RCC 7860 (cell line): Measurements from ENCODE around the gene SLC2A11.
A peak's percentile ranks its signal among the peaks of the same experiment; 100 is the strongest.

Source experiments
- DNase-seq: peaks from one replicate; pipeline ENCODE4 v3.0.0-alpha.2; 2015; ENCODE audit warnings: low spot score
- FAIRE-seq: peaks from 2 replicates; lab custom pipeline; 2012; peaks lifted over from hg19 to GRCh38; lab: Jason Lieb, UNC

The SLC2A11 gene, protein sequence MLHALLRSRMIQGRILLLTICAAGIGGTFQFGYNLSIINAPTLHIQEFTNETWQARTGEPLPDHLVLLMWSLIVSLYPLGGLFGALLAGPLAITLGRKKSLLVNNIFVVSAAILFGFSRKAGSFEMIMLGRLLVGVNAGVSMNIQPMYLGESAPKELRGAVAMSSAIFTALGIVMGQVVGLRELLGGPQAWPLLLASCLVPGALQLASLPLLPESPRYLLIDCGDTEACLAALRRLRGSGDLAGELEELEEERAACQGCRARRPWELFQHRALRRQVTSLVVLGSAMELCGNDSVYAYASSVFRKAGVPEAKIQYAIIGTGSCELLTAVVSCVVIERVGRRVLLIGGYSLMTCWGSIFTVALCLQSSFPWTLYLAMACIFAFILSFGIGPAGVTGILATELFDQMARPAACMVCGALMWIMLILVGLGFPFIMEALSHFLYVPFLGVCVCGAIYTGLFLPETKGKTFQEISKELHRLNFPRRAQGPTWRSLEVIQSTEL

DNA sequence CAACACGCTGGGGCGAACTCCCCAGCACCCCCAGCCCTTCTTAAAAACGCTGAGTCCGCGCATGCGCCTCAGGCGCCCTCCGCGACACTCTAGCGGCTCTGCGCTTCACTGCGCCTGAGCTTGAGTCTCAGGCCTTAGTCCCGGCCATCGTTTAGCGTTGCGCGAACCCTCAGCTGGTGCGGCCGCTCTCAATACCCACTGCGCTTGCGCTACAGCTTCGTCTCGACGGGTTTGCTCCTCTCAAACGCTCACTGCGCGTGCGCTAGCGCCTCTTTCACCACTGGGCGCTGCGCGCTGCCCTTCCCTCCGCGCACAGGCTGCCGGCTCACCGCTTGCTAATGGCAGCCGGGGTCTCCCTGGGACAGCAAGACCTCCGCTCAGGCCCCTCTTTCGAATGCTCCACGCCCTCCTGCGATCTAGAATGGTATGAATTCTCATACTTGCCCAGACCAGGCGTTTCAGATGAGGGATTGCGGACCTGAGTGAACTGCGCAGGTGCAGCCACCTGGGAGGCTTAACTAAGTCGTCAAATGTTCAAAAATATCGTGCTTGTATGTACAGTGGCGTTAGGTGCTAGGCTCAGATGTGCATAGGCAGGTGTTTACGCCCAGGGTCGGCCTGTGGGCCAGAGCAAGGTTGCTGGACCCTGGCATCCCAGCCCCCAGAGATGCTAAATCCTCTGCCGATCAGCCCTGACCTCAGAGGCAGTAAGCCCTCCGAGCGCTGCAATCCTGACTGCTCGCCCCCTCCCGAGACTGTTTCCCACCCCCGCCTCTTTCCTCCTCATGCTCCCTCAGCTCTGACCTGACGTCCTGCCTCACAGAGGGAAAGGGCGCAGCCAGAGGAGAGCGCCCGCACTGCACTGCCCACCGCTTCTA lies at the start of gene SLC2A11:
Gene SLC2A11 (plus strand): TSS at position 270 of the 878 bp plus-strand sequence. CDS start 125 bp downstream, at position 395.
- DNase-seq (peak; percentile 95), FAIRE-seq (peak; percentile 40)

DNA sequence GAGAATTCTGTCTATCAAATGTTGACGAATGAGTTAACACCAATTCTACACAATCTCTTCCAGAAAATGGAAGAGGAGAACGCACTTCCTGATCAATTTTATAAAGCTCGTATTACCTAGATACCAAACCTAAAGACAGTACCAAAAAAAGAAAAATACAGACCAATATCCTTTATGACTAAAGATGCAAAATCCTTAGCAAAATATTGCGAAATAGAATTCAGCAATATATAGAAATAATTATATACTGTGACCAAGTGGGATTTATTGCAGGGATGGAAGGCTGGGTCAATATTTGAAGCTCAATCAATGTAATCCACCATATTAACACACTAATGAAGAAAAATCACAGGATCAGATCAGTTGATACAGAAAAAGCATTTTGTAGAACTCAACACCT lies 45.3 kb upstream of the SLC2A11 start:
- no peak for FAIRE-seq

DNA sequence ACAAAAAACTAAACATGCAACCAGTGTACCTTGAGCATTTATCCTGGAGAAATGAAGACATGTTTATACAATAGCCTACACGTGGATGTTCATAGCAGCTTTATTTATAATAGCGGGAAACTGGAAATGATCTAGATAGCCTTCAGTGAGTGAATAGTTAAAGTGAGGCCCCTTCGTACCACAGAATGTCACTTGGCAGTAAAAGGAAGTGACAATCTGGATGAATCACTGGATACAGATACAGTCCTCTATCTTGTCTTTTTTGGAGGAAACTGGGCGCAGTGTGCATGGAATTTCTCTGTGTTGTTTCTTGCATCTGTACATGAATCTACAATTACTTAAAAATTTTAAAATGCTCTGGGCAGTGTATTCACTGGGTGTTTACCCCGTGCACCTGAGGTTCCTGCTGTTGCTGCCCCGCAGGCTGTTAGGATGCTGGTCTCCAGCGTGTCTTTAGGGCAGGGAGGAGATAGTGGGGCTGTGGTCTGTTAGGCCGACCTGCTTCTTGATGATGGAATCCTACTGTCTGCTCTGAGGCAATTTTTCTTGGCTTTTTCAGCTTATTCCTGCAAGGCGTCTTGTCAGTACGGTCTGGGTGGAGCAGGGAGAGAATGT lies 42.0 kb upstream of the SLC2A11 start:
- no peak for DNase-seq
- no peak for FAIRE-seq

More for the DNA sequence above, 45.3 kb upstream of the SLC2A11 start:
- DNase-seq: no peak

DNA sequence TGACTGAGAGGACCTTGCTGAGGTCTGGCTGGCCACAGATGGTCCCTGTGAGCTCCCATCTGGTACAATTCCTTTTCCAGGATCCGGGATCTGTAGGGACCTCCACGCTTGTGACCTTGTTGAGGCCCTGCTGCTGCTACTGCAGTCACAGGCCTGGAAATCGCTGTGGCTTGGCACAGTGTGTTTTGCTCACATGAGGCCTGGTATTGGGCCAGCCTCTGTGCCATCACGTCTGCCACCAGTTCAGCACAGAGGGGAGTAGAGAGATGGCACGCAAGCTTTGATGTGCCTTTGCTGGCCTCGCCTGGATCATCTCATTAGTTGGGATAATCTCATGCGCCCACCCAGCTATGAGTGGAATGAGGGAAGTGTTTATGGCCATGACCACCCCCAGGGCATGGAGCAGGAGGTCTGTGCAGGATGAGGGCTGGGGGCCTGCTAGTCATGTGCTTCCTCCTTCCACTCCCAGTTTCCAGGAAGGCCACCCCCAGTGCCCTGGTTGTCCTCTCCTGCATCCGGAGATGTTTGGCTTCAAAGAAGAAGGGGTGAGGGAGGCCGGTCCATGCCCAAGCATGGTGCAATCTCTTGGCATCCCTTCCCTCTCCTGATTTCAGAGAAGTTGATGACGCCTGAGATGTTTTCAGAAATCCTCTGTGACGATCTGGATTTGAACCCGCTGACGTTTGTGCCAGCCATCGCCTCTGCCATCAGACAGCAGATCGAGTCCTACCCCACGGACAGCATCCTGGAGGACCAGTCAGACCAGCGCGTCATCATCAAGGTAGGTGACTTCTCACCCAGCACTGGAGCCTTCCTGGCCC lies 41.3 kb upstream of the SLC2A11 start:
- DNase-seq (no peak), FAIRE-seq (no peak)

DNA sequence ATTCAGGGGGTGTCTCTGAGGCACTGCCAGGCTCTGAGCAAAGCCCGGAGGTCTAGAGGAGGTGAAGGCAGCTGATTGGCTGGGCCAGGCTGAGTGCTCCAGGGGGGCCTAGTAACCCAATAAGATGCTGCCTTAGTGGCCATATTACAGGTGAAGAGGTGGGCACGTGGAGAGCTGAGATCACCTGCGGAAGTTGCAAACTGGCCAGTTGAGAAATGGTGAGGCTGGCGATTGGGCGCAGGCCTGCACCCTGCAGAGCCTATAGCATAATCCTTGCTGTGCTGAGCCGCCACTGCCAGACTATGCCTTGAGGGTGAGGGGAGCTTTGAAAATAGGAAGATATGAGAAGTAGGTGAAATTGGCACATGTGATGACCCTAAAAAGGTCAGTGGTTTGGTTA lies 40.5 kb upstream of the SLC2A11 start:
- FAIRE-seq: no peak
- DNase-seq: no peak

DNA sequence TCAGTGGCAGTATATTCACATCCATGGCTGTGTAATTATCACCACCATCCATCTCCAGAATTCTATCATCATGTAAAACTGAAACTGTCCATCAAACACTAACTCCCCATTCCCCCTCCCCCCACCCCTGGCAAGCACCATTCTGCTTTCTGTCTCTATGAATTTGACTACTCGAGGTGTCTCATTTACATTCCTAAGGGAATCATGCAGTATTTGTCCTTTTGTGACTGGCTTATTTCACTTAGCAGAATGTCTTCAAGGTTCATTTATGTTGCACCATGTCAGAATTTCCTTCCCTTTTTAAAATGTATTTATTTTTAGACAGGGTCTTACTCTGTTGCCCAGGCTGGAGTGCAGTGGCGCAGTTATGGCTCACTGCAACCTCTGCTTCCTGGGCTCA lies 39.1 kb upstream of the SLC2A11 start:
- no peak for DNase-seq
- FAIRE-seq: no peak

DNA sequence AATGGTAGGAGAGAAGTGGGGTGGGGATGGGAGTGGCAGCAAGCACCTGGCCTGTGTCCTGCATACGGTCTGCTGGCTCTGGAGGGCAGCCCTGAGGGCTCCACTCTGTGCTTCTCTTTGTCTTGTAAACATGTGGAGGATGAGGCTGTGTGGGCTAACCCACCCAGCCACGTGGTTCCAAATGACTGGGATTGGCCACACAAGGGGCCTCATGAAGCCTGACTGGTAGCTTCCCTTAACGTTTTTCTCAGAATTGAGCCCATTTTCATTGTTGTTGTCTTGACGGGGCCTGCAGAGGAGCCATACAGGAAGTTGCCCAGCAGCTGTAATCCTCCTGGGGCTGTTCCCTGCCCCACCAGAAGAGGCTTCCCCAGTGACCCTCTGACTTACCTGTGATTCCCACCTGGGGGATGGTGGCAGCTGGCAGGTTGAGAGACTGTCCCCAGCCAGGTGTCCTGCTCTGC lies 36.9 kb upstream of the SLC2A11 start:
- FAIRE-seq (no peak), DNase-seq (no peak)

DNA sequence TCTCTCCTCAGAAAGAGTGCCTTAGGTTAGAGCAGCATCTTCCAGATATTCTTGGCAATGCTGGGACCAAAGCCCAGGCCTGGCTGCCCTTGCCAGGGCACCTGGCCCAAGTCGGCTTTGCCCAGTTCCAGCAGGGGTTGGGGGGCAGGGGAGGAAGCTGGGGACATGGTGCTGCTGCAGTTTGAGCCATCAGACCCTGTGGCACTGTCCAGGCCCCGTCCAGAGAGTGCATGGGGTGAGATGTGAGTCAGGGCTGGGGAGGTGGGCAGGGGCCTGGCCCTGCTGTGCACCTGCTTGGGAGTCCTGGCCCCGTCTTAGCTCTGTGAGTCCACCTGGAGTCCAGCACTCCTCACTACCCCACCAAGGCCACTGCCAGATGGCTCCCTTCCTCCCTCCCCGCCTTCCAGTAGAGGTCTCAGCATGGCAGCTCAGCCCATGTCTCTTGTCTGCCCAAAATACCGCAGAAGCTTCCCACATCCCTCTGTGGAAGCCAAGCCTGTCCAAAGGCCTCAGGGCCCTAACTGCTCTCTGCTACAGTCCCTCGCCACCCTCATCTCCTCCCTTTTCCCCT lies 35.5 kb upstream of the SLC2A11 start:
- FAIRE-seq: no peak
- DNase-seq: no peak

DNA sequence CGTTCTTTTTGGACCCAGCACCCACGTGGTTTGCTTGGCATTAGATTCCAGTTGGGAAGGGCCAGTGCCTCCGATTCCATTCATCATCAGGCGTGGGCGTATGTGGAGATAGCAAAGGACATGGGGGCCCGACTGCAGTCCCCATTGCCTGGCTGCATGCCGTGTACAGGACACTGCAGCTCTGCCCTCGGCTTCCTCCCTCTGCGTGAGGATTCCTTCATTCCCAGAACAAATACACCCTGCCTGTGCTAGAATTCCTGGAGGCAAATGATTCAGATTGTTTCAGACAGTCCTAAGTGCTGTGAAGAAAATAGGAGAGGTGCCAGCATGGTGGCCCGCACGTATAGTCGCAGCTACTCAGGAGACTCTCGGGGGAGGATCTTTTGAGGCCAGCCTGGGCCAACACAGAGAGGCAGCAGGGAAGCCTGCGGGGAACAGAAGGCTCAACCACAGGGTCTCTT lies 34.3 kb upstream of the SLC2A11 start:
- DNase-seq (no peak), FAIRE-seq (no peak)

DNA sequence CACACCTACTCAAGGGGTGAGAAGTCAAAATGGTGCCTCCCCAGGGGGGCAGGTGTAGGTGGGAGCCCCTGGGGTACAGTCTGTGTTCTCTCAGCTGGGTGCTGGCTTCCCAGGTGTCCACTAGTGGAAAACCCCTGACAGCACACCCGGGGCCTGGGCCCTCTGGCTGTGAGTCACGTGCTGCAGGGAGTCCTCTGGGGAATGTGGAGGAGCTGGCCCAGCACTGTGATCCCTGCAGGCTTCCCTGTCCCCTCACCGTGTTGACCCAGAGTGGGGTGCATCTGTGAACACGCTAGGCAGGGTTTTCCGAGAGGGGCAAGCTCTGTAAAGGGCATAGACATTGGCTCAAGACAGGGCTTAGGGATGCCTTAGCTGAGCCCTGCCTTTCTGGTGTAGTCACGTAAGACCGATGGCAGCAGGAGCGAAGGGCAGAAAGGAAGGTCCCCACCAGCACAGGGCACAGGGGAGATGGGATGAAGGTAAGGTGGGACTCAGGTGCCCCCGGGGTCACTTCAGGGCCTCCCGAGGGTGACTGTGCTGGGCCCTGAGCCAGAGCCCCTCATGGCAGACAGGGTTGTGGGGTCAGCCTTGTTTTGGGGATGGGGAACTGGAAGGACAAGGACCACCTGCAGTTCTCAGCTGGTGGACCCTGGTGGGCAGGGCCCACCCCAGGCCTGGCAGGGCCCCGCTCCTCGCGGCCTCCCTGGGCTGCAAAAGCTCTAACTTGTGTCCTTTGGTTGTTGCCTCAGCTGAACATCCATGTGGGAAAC lies 33.0 kb upstream of the SLC2A11 start:
- no peak for FAIRE-seq

DNA sequence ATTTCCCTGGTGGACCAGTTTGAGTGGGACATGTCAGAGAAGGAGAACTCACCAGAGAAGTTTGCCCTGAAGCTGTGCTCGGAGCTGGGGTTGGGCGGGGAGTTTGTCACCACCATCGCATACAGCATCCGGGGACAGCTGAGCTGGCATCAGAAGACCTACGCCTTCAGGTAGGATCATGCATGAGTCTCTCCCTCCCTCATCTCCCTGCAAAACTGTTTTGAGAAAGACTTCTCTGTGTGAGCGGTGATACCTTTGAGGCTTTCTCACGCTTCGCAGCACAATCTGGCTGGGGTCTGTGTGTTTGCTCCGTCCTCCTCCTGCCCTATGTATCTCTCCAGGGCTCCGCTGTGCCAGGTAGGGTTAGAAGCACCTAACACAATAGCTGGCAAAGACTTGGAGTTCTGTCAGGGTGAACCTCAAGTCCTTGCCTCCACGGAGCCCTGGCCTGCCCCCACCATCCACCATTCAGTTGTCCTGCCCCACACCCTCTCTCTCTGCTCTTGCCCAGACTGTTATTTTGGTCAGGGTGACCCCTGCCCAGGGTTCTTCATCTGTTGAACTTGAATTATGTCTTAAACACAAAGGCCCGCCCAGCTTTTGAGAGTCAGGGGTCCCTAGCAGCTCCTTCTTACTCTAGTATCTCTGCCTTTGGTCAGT lies 32.3 kb upstream of the SLC2A11 start:
- FAIRE-seq: no peak

More for the DNA sequence above, 33.0 kb upstream of the SLC2A11 start:
- DNase-seq: no peak

DNA sequence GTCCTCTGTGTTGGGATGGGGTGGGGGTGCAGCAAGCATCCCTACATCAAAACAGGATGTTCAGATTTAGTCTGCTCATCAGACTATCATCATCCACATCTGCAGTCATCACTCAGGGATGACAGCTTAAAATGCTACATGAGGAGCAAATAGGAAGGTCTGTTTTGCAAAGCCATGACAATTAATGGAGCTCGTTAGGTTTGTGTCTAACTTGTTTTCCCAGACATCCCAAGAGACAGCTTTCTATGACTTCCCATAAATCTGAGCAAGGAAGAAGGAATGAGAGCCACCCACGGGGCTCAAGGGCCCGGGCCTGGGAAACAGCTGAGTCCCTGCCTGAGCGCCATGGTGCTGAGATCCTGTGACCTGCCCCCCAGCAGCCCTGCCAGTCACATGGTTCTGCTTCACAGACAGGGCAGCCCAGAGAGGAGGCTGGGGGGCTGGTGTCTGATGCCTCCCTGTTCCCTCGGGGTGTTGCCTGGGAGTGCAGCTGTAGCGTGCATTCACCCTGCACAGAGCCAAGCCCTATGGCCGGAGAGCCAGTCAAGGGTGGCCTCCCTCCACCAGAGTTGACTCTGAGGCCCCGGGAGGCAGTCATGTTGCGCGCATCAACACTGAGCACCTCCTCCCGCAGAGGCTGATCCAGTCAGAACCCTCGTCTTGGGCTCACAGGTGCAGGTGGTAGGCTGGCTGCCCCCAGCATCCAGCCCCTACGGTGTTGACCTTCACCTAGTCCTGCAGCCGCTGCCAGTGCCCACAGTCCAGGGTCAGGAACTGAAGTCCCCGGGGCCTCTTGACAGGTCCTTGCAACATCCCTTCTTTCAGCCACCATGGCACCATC lies 30.9 kb upstream of the SLC2A11 start:
- FAIRE-seq (no peak), DNase-seq (no peak)

More for the DNA sequence above, 32.3 kb upstream of the SLC2A11 start:
- no peak for DNase-seq

DNA sequence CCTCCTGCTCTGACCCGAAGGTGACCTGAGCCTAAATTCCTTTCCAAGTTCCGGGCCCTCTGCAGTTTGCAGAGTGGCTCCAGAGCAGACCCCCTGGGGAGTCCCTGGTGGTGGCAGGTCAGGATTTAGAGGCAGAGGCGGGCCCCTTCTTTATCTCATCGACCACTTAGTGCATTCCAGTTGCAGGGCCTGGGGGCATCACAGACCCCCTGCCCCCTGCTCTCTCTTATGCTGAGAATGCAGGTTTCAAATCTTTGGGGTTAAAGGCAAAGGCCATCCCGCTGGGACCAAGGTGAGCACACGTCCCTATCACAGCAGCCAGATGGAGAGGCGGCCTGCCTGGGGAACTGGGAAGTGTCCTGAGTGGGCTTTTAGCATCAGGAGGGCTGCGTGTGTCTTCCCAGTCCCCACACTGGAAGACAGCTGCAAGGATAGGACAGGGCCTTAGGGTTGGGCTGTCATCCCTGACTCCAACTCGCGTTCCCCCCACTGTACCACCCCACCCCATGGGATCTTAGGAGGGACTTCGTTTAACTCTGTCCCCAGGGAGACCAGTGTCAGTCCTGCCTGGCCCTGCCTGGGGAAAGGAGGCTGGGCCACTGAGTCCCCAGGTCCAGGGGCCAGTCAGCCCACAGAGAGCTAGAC lies 30.2 kb upstream of the SLC2A11 start:
- FAIRE-seq: no peak

DNA sequence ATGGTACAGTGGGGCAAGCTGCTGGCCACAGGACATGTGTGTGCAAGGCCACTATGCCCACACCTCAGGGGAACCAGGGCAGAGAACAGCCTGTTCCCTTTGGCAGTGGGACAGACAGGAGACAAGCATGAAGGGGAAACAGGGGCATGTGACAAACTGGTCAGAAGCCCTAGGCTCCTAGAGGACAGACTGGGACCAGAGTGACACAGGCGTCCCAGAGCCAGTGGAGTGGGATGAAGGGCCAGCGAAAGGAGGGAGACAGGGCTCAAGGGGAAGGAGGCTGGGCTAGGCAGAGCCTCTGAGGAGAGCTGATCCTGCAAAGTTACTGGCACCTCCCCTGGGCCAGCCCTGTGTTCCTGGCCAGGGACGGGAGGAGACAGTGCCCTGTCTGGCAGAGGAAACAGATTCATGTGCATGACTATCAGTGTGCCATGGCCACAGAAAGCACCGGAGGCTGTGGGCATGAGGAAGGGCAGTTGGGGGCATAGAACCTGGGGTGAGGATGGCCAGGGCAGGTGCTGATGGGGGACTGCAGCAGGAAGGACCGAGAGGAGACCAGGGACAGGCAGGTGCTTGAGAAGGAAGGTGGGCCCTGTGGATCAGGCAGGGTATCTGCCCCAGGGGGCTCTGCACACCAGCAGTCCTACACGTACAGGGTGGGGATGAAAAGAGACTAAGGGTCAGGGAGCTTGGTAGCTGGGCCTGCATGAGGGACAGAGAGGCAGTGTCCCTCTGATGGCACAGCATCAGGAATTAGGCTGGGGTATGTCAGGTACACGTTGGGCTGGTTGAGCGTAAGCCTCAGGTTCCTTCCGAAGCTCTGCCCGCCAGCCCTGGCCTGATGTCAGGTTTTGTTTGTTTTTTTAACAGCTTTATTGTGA lies 28.6 kb upstream of the SLC2A11 start:
- FAIRE-seq: no peak
- DNase-seq: no peak

More for the DNA sequence above, 30.2 kb upstream of the SLC2A11 start:
- no peak for DNase-seq

DNA sequence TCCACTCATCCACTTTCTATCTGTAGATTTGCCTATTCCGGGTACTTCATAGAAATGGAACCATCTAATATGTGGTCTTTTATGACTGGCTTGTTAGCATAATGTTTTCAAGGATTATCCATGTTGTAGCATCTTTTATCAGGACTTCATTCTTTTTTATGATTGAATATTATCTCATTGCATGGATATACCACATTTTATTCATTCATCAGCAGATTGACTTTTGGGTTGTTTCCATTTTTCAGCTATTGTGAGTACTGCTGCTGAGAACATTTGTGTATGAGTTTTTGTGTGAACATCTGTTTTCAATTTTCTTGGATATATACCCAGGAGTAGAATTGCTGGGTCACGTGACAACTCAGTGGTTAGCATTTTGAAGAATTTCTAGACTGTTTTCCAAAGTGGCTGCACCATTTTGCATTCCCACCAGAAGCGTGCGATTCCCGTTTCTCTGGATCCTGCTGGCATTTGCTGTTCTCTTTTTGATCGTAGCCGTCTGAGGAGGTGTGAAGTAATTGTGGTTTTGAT lies 27.8 kb upstream of the SLC2A11 start:
- DNase-seq: no peak
- no peak for FAIRE-seq

DNA sequence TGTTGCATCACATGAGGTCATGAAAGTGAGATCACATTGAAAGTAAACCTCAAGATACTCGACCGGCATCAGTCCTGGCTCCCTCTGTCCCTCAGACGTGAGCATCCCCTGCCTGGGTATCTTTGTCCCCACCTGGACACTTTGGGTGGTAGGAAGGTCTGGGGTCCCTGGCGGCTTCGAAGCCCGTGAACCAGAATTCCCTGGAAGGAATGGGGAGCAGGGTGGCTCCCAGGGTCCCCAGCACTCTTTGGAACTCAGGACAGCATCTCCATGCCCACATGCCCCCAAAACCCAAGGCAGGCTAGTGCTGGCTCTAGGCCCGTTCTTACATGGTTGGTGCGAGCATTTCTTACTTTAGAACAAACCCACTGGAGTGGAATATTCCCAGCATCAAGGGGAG lies 26.4 kb upstream of the SLC2A11 start:
- FAIRE-seq (no peak), DNase-seq (no peak)
